ENCODE measurements around the gene LGMN. TPM values are rescaled to one million over a fixed set of nuclear protein-coding genes. Genes with fewer than 3 reads are reported as not detected.

Gene LGMN
- polyA plus RNA-seq, 1 of the 3 experiments (the other 2 are of a cell fraction) = 76.3 TPM

DNA sequence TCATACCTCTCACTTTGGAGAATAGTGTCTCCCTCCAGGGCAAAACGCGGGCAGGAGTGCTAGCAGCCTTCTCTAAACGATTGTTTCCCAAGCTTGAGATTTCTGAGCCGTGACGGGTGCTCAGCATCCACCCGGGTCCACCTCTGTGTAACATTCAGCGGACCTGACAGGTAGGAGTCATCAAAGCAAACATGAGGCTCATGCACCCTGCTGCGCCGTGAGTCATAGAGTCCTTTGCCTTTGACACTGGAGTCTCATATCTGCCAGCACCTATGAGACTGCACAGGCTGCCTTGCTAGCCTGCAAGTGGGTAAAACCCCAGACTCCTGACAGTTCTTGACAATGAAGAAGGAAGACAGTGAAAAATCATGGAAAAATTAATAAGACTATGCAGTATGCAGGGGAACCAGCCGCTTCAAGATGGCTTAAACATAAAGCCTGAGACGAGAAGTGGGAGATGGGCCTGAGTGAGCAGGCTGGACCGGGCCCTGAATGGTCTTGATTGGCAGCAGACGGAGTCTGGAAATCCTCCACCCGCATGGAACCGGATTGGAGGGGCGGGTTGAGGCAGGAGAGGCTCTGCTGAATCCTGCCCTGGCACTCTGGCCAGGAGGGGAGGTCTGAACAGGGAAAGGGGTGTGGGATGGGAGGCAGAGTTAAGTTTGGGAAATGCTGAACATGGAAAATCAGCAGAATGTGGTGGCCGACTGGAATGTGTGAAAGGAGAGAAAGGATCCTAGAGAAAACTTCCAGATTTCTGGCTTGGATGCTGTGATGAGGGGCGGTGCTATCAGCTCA, 54.2 kb downstream of the LGMN start:
- Histone ChIP-seq H2AFZ (ENCODE audit: low read depth) (no peak overlapping the region), H3K36me3 (replicated peaks in 1 of 2; ENCODE audit: control insufficient read depth in 1 of 2, insufficient read depth in 2 of 2, low read length in 1 of 2) (no peaks in the 10 kb centered on the region), H3K4me1 (ENCODE audit: control insufficient read depth in 1 of 2, insufficient read depth in 2 of 2, low read depth in 1 of 2, low read length in 1 of 2) (peaks cover 7 to 13% of the 10 kb centered on the region in 2 experiments; a peak in 1 of 4 replicates), H3K27ac (ENCODE audit: low read depth in 2 of 2, low read length in 1 of 2) (no peak overlapping the region), H3K4me3 (ENCODE audit: low read depth in 2 of 2, low read length in 1 of 2) (no peak overlapping the region), H3K4me2 (no peak overlapping the region), H3K9me3 (no peaks in the 10 kb centered on the region), H3K9me2 (no peaks in the 10 kb centered on the region), H3K79me2 (ENCODE audit: insufficient read depth) (no peaks in the 10 kb centered on the region), H4K20me1 (ENCODE audit: insufficient read depth) (no peaks in the 10 kb centered on the region), H3K27me3 (ENCODE audit: insufficient read depth) (no peaks in the 10 kb centered on the region), H3F3A (replicated peaks; ENCODE audit: insufficient read depth) (no peaks in the 10 kb centered on the region), H3K9ac (no peak overlapping the region)
- POLR2A ChIA-PET = no interaction called here
- 70% methylated on average over 13 of the region's 18 CpGs for WGBS (ENCODE audit: low lambda C conversion rate)
- CTCF ChIA-PET = interaction anchor here (1.2 to 1.4 kb wide), 2 partner anchors 7 to 19 kb away, joined by 3 to 6 read pairs; no protein-coding TSS in a partner anchor
- no peak for DNase-seq
- TF ChIP-seq CHD2 (IDR thresholded peaks at IDR 0.05; ENCODE audit: low read length, partially characterized antibody) (no peak), RXRA (IDR thresholded peaks at IDR 0.05; ENCODE audit: borderline replicate concordance, low read depth) (no peak)

DNA sequence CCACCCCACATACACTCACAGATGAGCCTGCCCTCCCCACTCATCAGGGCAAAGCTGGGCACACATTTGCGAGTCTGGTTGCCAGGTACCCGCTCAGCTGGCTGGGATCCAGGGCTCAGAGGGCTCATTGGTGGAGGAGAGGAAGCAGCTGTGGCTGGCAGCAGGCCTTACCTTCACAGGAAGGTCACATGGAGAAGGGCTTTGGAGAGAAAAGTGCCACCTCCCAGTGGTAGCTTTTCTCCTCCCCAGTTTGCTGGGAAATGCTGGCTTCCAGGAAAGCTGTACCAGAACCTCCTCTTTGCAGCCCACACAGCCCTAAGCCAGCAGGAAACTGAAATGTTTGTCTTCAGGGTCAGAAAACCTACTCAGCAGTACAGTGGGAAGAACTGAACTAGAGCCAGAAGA, 55.6 kb downstream of the LGMN start:
- no peak for TF ChIP-seq SIN3A (IDR thresholded peaks at IDR 0.05; ENCODE audit: borderline replicate concordance, low read depth, low read length)
- no peak for TF ChIP-seq TAF1 (IDR thresholded peaks at IDR 0.05; ENCODE audit: borderline replicate concordance, low read depth, low read length)
- TF ChIP-seq, protein P1, sequence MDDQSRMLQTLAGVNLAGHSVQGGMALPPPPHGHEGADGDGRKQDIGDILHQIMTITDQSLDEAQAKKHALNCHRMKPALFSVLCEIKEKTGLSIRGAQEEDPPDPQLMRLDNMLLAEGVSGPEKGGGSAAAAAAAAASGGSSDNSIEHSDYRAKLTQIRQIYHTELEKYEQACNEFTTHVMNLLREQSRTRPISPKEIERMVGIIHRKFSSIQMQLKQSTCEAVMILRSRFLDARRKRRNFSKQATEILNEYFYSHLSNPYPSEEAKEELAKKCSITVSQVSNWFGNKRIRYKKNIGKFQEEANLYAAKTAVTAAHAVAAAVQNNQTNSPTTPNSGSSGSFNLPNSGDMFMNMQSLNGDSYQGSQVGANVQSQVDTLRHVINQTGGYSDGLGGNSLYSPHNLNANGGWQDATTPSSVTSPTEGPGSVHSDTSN (IDR thresholded peaks at IDR 0.05) = no peak
- no peak for TF ChIP-seq MEF2A (IDR thresholded peaks at IDR 0.05; ENCODE audit: borderline replicate concordance, low read depth)
- no peak for TF ChIP-seq TCF12 (IDR thresholded peaks at IDR 0.05)
- no peak for TF ChIP-seq RXRA (IDR thresholded peaks at IDR 0.05; ENCODE audit: borderline replicate concordance, low read depth)
- TF ChIP-seq, protein P2, sequence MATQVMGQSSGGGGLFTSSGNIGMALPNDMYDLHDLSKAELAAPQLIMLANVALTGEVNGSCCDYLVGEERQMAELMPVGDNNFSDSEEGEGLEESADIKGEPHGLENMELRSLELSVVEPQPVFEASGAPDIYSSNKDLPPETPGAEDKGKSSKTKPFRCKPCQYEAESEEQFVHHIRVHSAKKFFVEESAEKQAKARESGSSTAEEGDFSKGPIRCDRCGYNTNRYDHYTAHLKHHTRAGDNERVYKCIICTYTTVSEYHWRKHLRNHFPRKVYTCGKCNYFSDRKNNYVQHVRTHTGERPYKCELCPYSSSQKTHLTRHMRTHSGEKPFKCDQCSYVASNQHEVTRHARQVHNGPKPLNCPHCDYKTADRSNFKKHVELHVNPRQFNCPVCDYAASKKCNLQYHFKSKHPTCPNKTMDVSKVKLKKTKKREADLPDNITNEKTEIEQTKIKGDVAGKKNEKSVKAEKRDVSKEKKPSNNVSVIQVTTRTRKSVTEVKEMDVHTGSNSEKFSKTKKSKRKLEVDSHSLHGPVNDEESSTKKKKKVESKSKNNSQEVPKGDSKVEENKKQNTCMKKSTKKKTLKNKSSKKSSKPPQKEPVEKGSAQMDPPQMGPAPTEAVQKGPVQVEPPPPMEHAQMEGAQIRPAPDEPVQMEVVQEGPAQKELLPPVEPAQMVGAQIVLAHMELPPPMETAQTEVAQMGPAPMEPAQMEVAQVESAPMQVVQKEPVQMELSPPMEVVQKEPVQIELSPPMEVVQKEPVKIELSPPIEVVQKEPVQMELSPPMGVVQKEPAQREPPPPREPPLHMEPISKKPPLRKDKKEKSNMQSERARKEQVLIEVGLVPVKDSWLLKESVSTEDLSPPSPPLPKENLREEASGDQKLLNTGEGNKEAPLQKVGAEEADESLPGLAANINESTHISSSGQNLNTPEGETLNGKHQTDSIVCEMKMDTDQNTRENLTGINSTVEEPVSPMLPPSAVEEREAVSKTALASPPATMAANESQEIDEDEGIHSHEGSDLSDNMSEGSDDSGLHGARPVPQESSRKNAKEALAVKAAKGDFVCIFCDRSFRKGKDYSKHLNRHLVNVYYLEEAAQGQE (IDR thresholded peaks at IDR 0.05; ENCODE audit: low read depth, low read length) = no peak
- no peak for TF ChIP-seq POLR2AphosphoS5 (IDR thresholded peaks at IDR 0.05; ENCODE audit: low read depth, low read length)
- Histone ChIP-seq H3K27ac (ENCODE audit: low read depth in 2 of 2, low read length in 1 of 2) (no peak overlapping the region), H3K27me3 (ENCODE audit: insufficient read depth) (no peaks in the 10 kb centered on the region), H3K9me2 (no peaks in the 10 kb centered on the region), H4K20me1 (ENCODE audit: insufficient read depth) (no peaks in the 10 kb centered on the region), H3K9ac (no peak overlapping the region), H3K9me3 (no peaks in the 10 kb centered on the region), H3K36me3 (replicated peaks in 1 of 2; ENCODE audit: control insufficient read depth in 1 of 2, insufficient read depth in 2 of 2, low read length in 1 of 2) (peaks cover 0 to 4% of the 10 kb centered on the region in 2 experiments), H3F3A (replicated peaks; ENCODE audit: insufficient read depth) (no peaks in the 10 kb centered on the region), H3K79me2 (ENCODE audit: insufficient read depth) (no peaks in the 10 kb centered on the region), H3K4me3 (ENCODE audit: low read depth in 2 of 2, low read length in 1 of 2) (no peak overlapping the region), H2AFZ (ENCODE audit: low read depth) (no peak overlapping the region), H3K4me2 (no peak overlapping the region), H3K4me1 (ENCODE audit: control insufficient read depth in 1 of 2, insufficient read depth in 2 of 2, low read depth in 1 of 2, low read length in 1 of 2) (peaks cover 7 to 15% of the 10 kb centered on the region in 2 experiments; a peak in 1 of 4 replicates)
- WGBS (ENCODE audit: low lambda C conversion rate) = 55% methylated on average over 2 of the region's 2 CpGs
- DNase-seq = peak; percentile 61
- ChIA-PET CTCF (interaction anchor here (0.8 to 0.9 kb wide), 2 partner anchors 16 to 92 kb away, joined by 3 read pairs; no protein-coding TSS in a partner anchor), POLR2A (no interaction called here)
